Embryonic facial prominence (tissue), 1 donor: ENCODE measurements around the gene APCDD1.

ENCODE experiments used
- DNase-seq: peaks from one replicate; pipeline ENCODE4 v3.0.0-alpha.2; 2016; ENCODE audit errors: extremely low spot score

APCDD1 gene

DNA sequence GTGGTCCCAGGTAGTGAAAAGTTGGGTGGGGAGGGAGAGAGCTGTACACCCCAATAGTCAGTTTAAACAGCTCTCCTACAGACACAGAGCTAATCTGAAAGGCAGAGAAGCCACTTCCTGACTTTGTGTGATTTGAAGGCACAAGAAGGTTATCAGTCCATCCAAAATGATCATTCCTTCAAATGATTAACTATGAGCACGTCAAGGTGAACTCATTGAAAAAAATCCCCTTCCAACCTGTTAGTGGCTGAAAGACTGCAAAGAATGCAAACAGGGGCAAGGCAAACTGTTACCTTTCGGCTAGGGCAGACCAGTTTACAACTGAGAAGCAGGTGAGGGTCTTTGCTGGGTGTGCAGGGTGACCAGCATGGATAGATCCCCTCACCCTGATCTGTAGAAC lies 22.8 kb upstream of the APCDD1 start:
- DNase-seq = no peak

DNA sequence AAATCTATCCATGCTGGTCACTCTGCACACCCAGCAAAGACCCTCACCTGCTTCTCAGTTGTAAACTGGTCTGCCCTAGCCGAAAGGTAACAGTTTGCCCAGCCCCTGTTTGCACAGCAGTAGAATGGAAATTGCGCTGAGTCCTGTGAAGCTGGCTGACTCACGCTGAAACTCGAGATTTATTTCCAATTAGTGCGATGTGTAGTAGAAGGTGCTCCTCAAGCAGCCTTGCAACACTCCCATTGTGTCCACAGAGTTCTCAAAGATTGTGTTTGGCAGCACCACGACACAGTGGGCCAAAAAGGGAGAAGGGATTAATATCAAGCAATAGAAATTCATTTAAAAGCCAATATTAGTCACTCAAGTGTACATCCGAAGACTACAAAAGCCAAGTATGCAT lies 21.7 kb upstream of the APCDD1 start:
- no peak for DNase-seq

DNA sequence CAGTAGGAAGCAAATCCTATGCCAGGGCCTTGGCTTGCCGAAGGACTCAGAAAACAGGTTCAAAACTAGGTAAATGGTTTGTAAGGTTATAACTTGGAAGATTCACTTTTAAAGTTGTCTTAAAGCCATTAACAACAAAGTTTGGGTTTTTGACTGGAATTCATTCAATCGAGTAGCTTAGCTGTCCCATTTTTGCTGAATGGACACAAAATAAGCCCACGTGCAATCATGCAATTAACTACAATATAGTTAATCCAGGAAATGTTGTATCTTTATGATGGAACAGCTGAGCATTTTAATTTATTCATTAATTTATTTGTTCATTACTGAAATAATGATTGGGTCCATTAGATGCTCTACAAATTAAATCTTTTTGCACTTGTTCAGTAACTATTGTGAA lies 18.3 kb upstream of the APCDD1 start:
- DNase-seq = no peak

DNA sequence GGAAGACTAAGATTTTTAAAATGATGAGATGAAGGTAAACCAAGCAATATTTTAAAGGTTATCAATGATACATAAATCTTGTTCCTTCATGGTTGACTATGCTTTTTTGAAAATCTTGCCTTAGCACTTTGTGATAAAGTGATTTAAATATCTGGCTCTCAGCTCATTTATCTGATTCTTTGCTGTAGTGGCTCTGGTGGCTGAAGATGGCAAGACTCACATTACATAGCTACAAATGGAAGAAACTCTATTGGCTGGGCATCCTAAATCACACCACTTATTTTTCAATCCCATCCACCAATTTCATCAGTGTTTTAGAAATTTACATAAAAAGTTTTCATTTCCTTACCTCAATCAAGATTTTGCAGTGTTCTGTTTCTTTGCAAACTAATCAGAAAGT lies 16.6 kb upstream of the APCDD1 start:
- no peak for DNase-seq

DNA sequence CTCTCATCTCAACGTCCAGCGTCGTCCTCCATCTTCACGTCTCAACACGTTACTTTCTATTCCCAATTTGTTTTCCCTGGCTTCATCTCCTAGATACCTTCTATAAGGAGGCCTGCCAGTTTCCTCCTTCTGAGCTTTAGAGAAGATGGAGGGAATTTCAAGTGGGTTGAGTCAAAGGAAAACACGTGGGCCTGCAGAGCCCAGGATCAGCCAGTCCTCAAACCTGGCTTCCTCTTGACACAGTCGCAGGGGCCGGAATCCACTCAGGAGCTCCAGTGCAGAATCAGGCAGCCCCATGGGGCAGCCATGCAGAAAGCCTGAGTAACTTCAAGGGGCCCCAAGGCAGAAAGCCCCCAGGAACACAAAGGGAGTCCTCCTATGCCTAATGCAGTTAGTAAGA lies 14.5 kb upstream of the APCDD1 start:
- DNase-seq = no peak

DNA sequence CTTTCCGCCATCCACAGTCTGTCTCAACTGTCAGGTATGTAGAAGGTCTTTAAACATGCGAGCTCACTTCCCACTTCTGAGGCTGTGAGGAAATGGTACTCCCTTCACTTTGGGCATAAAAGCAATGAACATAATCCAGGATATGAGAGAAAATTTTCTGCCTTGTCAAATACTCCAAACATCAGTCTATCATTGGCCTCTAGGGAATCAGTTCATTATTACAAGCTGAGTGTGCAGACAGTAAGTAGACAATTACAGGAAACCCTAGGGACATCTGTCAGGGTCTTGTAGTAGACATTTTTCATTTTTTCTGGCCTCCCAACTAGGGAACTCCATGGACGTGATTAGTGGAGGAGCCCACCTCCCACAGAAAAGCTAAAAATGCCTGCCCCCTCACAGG lies 13.6 kb upstream of the APCDD1 start:
- DNase-seq = no peak

DNA sequence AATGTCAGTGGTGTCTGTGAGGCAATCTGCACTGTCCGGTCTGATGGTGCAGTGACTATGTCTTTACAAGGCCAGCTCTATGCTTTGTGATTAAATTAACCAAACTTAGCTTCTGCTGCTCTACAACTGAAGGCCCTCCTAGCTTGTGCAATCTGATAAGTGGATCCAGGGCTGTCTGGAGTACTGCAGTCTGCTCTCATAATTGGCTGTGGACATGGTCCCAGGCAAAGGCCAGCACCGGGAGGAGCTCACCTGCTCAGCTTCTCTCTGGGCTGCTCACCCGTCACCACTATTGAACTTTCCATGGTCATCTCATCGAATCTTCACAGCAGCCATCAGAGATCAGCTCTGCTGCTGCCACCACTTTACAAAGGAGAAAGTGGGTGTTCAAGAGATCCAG lies 13.0 kb upstream of the APCDD1 start:
- no peak for DNase-seq

DNA sequence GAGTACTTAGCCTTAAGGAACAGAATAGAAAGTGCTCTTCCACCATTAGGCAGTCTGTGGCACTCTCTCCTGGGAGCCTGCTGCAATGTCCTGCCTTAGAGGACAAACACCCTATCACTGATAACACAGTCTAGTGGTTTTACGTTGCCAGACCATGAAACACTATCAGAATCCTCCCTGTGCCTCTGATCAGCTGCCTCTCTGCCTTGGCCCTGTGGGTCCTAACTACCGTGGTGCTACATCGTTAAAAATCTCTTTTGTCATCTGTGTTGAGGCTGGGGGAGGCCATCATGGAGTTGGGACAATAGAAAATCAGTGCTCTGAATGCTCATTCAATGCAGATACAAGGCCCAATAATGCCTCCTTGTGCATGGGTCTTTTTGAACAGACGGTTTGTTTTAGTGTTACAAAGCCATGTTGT lies 11.9 kb upstream of the APCDD1 start:
- no peak for DNase-seq

DNA sequence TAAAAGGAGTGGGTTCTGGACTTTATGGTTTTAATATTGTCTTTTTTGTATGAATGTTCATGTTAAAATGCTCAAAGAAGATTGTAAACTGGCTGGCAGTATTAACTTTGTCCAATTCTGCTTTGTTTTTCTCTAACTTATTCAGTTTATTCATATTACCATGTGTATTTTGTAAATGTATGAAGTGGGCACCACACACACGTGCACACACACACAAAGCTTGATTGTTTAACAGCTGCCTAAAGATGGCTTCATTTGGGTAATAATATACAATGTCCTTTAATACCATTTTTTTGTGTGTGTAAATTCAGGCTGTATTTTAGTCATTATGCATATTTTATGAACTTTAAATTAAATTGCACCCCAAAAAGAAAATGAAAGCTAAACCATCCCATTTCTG lies 11.4 kb upstream of the APCDD1 start:
- no peak for DNase-seq

DNA sequence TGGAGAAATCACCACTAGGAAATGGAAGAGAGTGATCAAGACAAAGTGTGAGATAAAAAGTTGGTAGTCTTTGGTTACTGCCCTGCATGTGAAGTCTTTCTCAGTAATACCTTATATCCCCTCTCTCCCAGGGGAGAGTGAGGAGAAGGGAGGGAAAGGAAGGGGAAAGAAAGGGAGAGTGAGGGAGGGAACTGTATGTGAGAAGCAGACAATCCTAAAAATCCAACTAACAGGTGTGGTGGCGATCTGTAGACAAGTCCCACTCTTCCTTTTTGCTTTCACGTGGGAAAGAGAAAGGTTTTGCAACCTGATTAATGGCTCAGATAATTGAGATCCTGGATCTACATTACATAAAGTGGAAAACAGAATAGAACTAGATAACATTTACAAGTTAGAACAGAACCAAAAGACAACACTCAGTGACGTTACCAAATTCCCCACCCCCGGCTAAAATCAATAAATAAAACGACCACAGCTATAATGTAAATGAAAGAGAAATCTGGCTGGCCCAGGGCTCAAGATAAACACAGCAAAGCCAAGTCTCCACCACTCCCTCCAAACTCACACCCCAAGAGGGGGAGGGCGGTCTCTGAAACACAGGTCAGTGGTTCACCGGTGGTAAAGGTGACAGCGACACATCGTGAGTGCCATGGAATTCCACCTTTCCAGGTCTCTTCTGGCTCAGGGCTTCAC lies 10.0 kb upstream of the APCDD1 start:
- DNase-seq = no peak

DNA sequence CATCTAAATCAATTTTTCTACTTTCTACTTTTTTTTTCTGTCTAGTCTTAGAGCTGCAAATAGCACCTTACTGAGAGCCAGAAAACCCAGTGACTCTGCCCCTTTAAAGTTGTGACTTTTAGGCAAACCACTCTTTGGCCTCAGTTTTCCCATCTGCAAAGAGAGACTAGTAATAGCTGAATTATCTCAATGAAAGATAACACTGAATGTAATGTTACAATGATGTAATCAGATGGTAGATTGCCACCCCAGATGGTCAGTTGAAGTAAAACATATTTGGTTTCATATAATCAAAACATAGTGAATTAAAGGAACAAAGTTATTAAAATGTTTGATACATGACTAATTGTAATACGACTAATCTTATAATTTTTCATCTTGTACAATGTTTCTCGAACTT lies 5.0 kb upstream of the APCDD1 start:
- no peak for DNase-seq

DNA sequence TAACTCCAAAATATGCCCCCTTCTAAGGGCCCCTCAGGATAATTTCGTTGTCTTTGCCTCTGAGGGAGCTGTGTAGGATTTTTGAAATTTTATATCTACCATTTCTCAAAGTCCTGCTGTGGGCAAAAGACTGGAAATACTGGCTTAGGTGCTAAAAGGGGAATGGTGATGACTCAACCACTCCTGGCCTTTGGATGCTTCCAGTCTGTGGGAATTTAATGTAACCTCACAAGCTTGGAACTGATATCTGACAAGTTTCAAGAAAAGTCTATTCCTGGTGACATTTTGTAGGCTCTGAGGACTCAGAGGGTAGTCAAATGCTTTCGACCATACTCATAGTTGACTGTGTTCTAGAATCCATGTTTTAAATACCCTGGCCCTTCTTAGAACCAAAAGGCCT lies 3.4 kb upstream of the APCDD1 start:
- DNase-seq = no peak

DNA sequence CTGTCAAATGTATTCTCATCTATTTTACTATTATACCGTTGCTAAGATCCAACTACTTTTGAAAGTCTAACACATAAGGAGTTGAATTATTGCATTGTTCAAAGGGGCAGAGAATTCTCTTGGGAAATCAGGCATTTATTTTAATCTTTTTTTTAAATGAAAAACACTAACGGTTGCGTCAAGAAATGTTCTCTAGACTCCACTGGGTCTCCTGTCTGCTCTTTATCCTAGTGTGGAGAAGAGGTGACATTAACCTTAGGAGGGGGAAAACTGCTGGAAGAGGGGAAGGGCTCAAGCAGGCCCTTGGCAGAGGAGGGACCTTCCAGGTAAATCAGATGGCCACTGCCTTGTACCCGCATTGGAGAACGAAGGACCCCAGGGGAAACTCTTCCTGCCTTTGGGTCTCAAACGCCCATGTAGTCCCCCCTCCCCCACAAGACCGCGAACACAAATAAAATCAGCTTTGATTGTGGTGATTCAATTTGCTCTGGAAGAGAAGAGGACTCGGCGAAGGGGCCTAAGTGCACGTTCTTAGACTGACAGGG lies 1.1 kb upstream of the APCDD1 start:
- DNase-seq = no peak

DNA sequence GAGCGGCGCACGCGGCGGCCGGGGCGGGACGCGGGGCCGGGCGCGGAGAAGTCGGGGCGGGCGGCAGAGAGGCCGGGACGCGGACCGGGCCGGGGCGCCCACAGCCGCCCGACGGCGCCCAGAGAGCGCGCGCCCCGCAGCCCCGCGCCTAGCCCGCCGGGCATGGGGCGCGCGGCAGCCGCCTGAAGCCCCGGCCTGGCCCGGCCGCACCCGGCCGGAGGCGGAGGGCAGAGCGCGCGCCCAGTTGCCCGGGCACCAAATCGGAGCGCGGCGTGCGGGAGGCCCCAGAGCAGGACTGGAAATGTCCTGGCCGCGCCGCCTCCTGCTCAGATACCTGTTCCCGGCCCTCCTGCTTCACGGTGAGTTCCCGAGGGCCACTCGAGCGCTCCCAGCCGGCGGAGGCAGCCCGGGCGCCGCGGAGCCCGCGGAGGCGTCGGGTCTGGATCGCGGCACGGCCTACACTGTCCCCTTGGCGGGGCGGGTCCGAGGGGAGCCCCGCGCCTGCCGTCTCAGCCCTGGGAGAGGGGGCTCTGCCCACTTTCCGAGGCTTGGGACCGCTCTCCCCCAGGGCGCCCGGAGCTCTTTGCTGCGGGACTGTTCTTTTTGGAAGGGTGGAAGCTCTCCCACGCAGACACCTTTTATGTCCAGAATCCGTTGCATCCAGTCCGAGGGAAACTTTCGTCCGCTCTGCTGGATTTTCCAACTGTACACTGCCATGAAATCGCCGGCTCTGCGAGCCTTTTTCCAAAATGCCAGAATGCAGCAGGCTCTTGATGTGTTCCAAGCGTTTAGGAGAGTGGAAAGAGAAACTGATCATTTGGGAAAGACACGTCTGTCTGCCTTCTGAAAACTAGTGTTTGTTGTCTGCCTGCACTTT lies 484 bp downstream of the APCDD1 start:
- no peak for DNase-seq

DNA sequence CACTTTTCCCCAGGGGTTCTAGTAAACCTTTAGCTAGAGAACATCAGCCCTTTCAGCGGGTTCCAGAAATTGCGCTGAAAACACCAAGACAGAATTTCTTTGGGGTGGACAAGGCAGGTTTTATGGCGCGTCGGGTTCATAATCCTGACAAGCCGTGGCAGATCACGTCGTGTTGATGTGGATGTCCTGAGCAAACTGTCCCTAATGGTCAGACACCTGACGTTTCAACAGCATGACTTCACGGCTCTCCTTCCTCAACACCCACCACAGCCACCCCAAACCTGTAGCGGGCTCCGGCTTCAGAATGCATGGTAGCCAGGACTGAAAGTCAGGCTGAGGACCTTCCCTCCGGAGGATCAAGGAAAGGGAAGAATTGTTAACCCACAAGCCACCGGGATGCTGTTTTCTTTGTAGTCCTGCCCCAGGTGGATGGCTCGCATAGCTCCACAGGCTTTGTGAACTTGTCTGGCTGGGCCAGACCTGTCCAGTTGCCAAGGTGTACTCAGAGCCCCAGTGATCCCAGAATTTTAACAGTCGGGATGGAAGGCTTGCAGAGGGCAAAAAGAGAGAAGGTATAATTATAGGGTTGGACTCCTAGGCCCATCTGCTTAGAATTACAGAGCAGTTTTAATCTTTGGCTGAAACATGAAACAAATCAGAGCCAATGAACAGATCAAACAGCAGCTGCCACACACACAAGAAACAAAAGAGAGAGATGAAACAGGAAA lies 1.5 kb downstream of the APCDD1 start:
- no peak for DNase-seq

DNA sequence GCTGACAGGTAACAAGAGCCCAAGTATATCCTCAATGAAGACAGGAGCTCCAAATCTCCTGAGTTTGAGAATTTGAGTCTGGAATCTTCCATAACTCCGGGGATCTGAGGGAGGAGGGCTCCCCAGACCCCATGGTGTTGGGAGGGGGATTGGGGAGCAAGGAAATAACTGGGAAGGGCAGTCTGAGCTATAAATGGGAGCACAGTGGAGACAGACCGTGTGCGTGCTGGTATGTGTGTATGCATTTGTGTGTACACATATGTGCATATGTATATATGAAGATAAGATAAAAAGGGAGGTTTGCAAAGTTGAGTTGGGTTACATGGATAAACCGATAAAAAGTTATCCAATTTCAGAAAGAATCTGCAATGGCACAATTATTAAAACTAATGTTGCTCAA lies 2.3 kb downstream of the APCDD1 start:
- DNase-seq = no peak

DNA sequence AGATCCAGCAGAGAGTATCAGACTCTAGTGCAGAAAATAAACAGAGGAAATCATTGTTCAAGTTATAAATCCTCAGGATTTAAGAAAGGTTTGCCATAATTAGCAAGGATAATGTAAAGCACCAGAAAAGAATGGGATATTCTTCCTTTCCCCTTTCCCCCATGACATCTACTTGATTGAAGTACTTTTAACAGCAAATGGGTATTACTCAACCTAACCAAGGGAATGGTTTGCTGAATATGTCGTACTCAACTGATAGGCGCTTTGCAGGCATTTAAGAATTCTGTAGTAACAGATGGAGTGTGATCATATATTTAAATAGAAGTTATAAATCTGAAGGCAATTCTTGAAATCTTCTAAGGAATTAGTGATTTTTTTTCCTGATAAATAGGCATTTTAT lies 2.7 kb downstream of the APCDD1 start:
- no peak for DNase-seq

DNA sequence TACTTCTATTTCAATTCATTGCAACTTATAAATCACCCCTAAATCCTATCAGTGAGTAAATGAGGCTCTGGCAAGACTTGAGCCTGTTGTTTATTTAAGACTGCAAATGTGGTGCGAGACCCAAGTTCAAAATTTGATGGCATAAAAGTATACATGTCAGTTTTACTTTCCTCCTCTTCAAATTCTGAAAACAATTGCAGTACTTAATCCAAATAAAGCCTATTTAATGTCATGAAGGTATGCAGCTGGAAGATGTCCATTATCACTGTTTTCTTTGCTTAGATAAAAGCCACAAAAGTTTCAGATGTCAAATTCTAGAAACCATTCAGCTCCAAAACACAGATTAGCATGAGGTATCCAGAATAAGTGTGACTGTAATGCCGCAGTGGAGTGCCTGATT lies 3.3 kb downstream of the APCDD1 start:
- no peak for DNase-seq

DNA sequence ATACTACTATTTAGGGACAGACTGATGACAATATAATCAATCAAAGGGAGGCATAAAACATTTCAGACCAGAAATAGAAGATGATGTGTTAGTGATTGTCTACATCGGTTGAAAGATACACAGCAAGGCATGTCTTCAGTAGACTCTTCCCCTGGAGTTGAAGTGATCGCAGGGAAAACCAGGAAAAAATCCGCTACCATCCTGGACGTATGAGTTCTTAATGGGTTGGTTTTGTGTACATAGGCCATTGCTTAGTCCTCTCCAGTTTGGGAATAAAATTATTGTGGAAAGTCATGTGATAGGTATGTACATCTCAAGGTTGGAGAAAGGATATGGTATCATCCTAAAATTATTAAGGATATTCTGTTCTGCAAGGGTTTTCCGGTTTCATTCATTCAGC lies 4.3 kb downstream of the APCDD1 start:
- no peak for DNase-seq

DNA sequence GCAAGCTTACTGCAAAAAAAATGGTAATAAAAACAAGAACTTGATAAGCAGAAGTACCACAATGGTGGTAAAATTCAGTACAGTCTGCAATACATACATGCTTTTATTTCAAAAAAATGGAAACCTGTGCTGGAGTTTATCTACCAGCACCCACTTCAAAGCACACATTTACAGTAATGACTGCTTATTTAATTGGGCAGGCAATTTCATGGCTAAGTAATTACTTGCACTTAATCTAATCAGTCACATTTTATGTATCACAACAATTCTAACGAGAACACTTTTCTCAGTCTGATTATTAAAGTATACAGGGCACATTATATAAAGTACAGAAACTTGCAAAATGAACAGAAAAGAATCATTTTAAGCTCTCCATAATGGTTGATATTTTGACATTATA lies 5.2 kb downstream of the APCDD1 start:
- DNase-seq = no peak

DNA sequence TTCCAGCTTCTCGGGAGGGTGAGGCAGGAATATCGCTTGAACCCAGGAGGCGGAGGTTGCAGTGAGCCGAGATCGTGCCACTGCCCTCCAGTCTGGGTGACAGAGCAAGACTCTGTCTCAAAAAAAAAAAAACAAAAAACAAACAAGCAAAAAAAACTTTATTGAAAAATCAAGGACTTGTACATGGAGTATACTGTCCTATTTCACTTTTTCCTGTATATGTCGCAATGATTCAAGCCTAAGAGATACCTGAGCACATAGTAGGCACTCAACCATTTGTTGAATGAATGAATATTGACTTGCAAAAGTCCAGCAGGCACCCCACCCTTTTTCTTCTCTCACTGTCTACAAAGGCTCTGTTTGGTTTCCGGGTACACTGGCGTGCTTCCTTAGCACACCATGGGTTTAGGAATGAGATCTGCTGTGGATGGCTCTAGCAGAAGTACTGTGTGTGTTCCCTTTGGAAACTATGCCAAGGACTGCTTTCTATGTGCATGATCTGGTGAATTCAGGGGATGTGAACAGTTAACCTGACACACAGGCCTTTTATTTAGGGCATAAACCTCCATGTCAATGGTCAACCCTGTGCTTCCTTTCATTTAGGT lies 6.1 kb downstream of the APCDD1 start:
- no peak for DNase-seq

DNA sequence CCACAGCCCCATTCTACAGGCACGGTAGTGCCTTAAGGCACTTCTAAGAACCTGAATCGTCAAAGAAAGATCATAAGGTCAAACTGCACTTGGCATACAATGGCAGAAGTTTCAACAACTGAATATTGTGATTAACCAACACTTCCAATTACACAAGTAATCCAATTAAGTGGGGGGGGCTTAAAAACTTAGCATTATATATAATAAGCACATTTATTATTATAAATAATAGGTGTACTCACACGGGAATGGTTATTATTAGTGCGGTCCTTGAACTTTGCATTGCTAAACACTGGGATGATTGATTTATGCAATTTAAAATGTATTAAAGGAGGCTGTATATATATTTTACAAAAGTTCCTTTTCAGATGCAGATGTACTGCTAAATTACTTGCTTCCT lies 7.6 kb downstream of the APCDD1 start:
- DNase-seq = no peak
